GM23248 (cell line): Measurements from ENCODE around the gene EVI5L.

Experiments used
- EZH2 ChIP-seq: fragments of 200-600 bp; sonication (generic); IDR thresholded peaks from 2 replicates; pipeline ENCODE4 v1.6.1; 2018; ENCODE audit warnings: antibody characterized with exemption, mild to moderate bottlenecking; ENCODE audit not compliant: insufficient read depth, poor library complexity, severe bottlenecking
- EZH2phosphoT487 ChIP-seq: fragments of 200-600 bp; sonication (generic); IDR thresholded peaks from 2 replicates; pipeline ENCODE4 v1.6.1; 2018; ENCODE audit warnings: antibody characterized with exemption, moderate library complexity, mild to moderate bottlenecking, low read depth; ENCODE audit not compliant: insufficient read depth

DNA sequence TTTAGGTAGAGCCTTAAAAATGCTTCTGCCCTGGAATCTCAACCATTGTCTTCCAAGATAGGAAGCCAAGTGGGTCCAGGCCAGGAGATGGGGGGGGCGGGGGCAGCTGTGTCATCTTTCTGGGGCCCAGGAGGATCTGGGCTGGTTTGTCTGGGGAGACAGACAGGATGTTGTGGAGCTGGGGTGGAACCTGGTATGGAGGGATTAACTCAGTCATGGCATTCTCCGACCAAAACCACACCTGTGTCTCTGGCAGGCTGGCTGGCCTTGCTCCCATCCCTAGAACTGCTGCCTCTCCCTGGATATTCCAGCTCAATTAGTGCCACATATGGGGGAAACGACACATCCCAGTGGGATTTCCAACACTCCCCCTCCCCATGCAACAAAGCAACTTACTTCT is 70.9 kb downstream of the EVI5L start:
- TF ChIP-seq EZH2 (no peak), EZH2phosphoT487 (no peak)
